ENCODE measurements around the gene SNX30. TPM values are rescaled to one million over a fixed set of nuclear protein-coding genes. Genes with fewer than 3 reads are reported as not detected.

SNX30 gene
- total RNA-seq, 1 experiment from 2014 or later: 12.7 TPM

- TF ChIP-seq ELF1 (IDR thresholded peaks at IDR 0.05; ENCODE audit: borderline replicate concordance, low read depth): no peak
- no peak for TF ChIP-seq YY1 (IDR thresholded peaks at IDR 0.05; ENCODE audit: extremely low read depth, insufficient replicate concordance, low read depth, low read length)
- no peak for TF ChIP-seq ZFX (IDR thresholded peaks at IDR 0.05)
- no peak for TF ChIP-seq ZNF274 (IDR thresholded peaks at IDR 0.05; ENCODE audit: low read depth, low read length)
- TF ChIP-seq SP1 (IDR thresholded peaks at IDR 0.05; ENCODE audit: low read depth): no peak
- TF ChIP-seq TCF7L2 (IDR thresholded peaks at IDR 0.05; ENCODE audit: borderline replicate concordance, extremely low read depth, insufficient read depth, insufficient read length): no peak
- TF ChIP-seq CBX3 (IDR thresholded peaks at IDR 0.05; ENCODE audit: low read depth): no peak
- no peak for TF ChIP-seq FOSL1 (IDR thresholded peaks at IDR 0.05; ENCODE audit: low read depth)
Measured at GRCh38 chr9:112858625-112859147, 108.1 kb downstream of the SNX30 start (continued).

DNA sequence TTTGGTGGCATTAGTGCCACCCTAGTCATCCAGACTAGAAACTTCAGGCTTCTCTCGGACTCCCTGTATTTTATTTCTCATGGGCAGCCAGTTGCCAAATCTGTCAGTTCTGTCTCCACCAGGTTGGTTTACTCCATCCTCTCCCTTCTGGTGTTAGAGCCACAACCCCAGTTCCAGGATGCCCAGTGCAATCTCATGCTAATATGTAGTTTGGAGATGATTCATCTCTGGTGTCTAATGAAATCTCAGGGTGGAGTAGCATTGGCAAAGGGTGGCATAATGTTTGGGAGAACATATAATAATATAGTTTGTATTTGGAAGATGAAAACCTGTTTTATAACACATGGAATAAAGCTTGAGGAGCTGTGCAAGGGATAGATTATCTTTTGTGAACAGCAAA is 109.9 kb downstream of the SNX30 start:
- no peaks in the 10 kb centered on the region for H3K4me1 ChIP-seq (ENCODE audit: control insufficient read depth in 1 of 2, insufficient read depth in 2 of 2, low read length in 2 of 2)
- CTCF ChIA-PET: no interaction called here
- H2AFZ ChIP-seq (ENCODE audit: low read depth, low read length, poor library complexity, severe bottlenecking): no peak overlapping the region
- TF ChIP-seq ATF3 (IDR thresholded peaks at IDR 0.05) (no peak), EZH2 (IDR thresholded peaks at IDR 0.05) (no peak), CBX3 (IDR thresholded peaks at IDR 0.05; ENCODE audit: low read depth) (no peak)
- DNase-seq (ENCODE audit: low read depth, low spot score): no peak
- no peak overlapping the region for H3K9ac ChIP-seq (ENCODE audit: low read length)
- ATAC-seq: no peak
- H4K20me1 ChIP-seq (ENCODE audit: insufficient read depth): no peaks in the 10 kb centered on the region
- H3K9me2 ChIP-seq (ENCODE audit: insufficient read depth): no peaks in the 10 kb centered on the region
- H3K36me3 ChIP-seq (ENCODE audit: control insufficient read depth in 1 of 2, insufficient read depth in 2 of 2, low read length in 2 of 2): no peaks in the 10 kb centered on the region
- H3K4me2 ChIP-seq (ENCODE audit: low read length): no peak overlapping the region
- intact Hi-C loops (cut with micrococcal nuclease): no loop called here
- H3K9me3 ChIP-seq (ENCODE audit: control insufficient read depth in 1 of 2, insufficient read depth in 1 of 2, low read depth in 1 of 2, low read length in 2 of 2): no peaks in the 10 kb centered on the region
- POLR2A ChIA-PET: no interaction called here
- H3K79me2 ChIP-seq (ENCODE audit: insufficient read depth, low read length): no peaks in the 10 kb centered on the region
- H3K27ac ChIP-seq (ENCODE audit: low read depth, low read length): no peak overlapping the region
- no peak overlapping the region for H3K4me3 ChIP-seq (replicated peaks in 1 of 2; ENCODE audit: low read depth in 1 of 2, low read length in 2 of 2)
- BruUV-seq (replicated peaks): no TSS peak
- RAD21 ChIA-PET (ENCODE audit: low non-redundant PET in 1 of 2, low total read pairs in 2 of 2, uncharacterized antibody in 2 of 2, unreplicated experiment in 2 of 2): no interaction called here
- no peaks in the 10 kb centered on the region for H3K27me3 ChIP-seq (ENCODE audit: insufficient read depth, low read length)
